ENCODE data around the gene ROCK2. TPM values are rescaled to one million over a fixed set of nuclear protein-coding genes. Genes with fewer than 3 reads are reported as not detected.

Gene ROCK2
- total and polyA plus RNA-seq, 7 donors, result 15.2 to 74.8 (median 43.5) TPM

- H3K27me3 ChIP-seq, result no peaks in the 10 kb centered on the region
- intact Hi-C loops (cut with DNase I), result no loop called here
- no peaks in the 10 kb centered on the region for H3K9me3 ChIP-seq
- 92 to 93% methylated on average over 16 of the region's 16 CpGs for WGBS, 2 donors
- no peak for TF ChIP-seq POLR2A (IDR thresholded peaks at IDR 0.05)
- TF ChIP-seq CTCF (IDR thresholded peaks at IDR 0.05), result no peak
- TF ChIP-seq EP300 (IDR thresholded peaks at IDR 0.05), result no peak
- no peak for TF ChIP-seq POLR2AphosphoS5 (IDR thresholded peaks at IDR 0.05)
- DNase-seq, result no peak
- peaks cover 0 to 8% (median 0%) of the 10 kb centered on the region in 4 donors for H3K36me3 ChIP-seq
- no peak overlapping the region for H3K27ac ChIP-seq
- H3K4me3 ChIP-seq, result no peak overlapping the region
- no peaks in the 10 kb centered on the region for H3K4me1 ChIP-seq
Observed at GRCh38 chr2:11163439-11164317, 180.8 kb downstream of the ROCK2 start.

GRCh38 chr2:11161747-11162146 is 182.7 kb downstream of the ROCK2 start:
- 98% methylated on average over 4 of the region's 4 CpGs for WGBS, 2 donors
- peaks cover 0 to 8% (median 0%) of the 10 kb centered on the region in 4 donors for H3K36me3 ChIP-seq
- H3K4me1 ChIP-seq, result peaks cover 0 to 1% (median under 1%) of the 10 kb centered on the region in 4 donors
- TF ChIP-seq POLR2A (IDR thresholded peaks at IDR 0.05), result no peak
- no peak for TF ChIP-seq CTCF (IDR thresholded peaks at IDR 0.05)
- TF ChIP-seq POLR2AphosphoS5 (IDR thresholded peaks at IDR 0.05), result no peak
- H3K27me3 ChIP-seq, result no peaks in the 10 kb centered on the region
- no peak for DNase-seq
- H3K4me3 ChIP-seq, result no peak overlapping the region
- H3K9me3 ChIP-seq, result no peaks in the 10 kb centered on the region
- no peak overlapping the region for H3K27ac ChIP-seq
- intact Hi-C loops (cut with DNase I), result no loop called here

GRCh38 chr2:11160731-11161455 is 183.5 kb downstream of the ROCK2 start:
- 80 to 86% methylated on average over 15 of the region's 15 CpGs for WGBS, 2 donors
- DNase-seq, result peak; percentile 27
- H3K27ac ChIP-seq, result no peak overlapping the region
- intact Hi-C loops (cut with DNase I), result no loop called here
- no peaks in the 10 kb centered on the region for H3K27me3 ChIP-seq
- H3K4me1 ChIP-seq, result peaks cover 0 to 10% (median 9%) of the 10 kb centered on the region in 4 donors
- H3K36me3 ChIP-seq, result peaks cover 0 to 8% (median 0%) of the 10 kb centered on the region in 4 donors
- no peak overlapping the region for H3K4me3 ChIP-seq
- no peak for TF ChIP-seq POLR2AphosphoS5 (IDR thresholded peaks at IDR 0.05)
- no peak for TF ChIP-seq POLR2A (IDR thresholded peaks at IDR 0.05)
- no peak for TF ChIP-seq CTCF (IDR thresholded peaks at IDR 0.05)
- TF ChIP-seq EP300 (IDR thresholded peaks at IDR 0.05), result no peak
- H3K9me3 ChIP-seq, result no peaks in the 10 kb centered on the region

DNA sequence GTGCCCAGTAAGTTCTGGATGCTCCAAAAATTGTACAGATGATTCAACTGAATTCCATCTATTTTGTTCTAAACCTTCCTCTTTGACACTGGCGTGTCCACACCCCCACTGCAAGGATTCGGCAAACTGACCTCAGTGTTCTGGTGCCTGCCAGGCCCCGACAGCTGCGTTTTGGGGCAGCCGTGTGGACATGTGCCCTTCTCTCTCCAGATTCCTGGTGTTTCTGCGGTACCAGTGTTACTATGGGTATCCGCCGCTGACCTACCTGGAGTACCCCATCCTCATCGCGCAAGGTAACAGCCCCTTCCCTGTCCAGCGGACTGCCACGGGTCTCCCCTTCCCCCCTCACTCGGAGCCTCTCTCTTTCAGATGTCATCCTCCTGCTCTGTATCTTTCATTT is 184.2 kb downstream of the ROCK2 start:
- peaks cover 0 to 15% (median 13%) of the 10 kb centered on the region in 4 donors for H3K4me1 ChIP-seq
- no peak for DNase-seq
- H3K4me3 ChIP-seq, result no peak overlapping the region
- H3K9me3 ChIP-seq, result no peaks in the 10 kb centered on the region
- no peak overlapping the region for H3K27ac ChIP-seq
- 92% methylated on average over 13 of the region's 13 CpGs for WGBS, 2 donors
- intact Hi-C loops (cut with DNase I), result no loop called here
- no peaks in the 10 kb centered on the region for H3K27me3 ChIP-seq
- TF ChIP-seq EP300 (IDR thresholded peaks at IDR 0.05), result no peak
- no peak for TF ChIP-seq POLR2A (IDR thresholded peaks at IDR 0.05)
- TF ChIP-seq POLR2AphosphoS5 (IDR thresholded peaks at IDR 0.05), result no peak
- no peak for TF ChIP-seq CTCF (IDR thresholded peaks at IDR 0.05)
- peaks cover 0 to 8% (median 0%) of the 10 kb centered on the region in 4 donors for H3K36me3 ChIP-seq

Data from sigmoid colon (tissue), 7 donors.